ENCODE results near the gene SPCS1.

GRCh38 chr3:52660046-52660445 is 45.9 kb upstream of the SPCS1 start:
- TF ChIP-seq CTCF (IDR thresholded peaks at IDR 0.05) (no peak), POLR2A (IDR thresholded peaks at IDR 0.05) (no peak)
